ENCODE results near the gene TSN. TPM values are rescaled to one million over a fixed set of nuclear protein-coding genes. Genes with fewer than 3 reads are reported as not detected.
A peak's percentile ranks its signal among the peaks of the same experiment; 100 is the strongest.
"Not testable (repeated sequence)": the region's sequence is repeated elsewhere in the genome, so short reads cannot be mapped to it uniquely, and the experiment has no call there.

TSN gene
- total and polyA plus RNA-seq, 3 donors from 2014 or later = 63.5 to 111 (median 104) TPM

- intact Hi-C loops (cut with DNase I; ENCODE audit: low total_unique reads) = no loop called here
- Histone ChIP-seq H3K4me3 (no peak overlapping the region), H3K27ac (no peak overlapping the region), H3K4me1 (peaks cover 10% of the 10 kb centered on the region), H3K9me3 (no peaks in the 10 kb centered on the region), H3K27me3 (no peaks in the 10 kb centered on the region), H3K36me3 (ENCODE audit: low read depth, missing control alignments) (no peaks in the 10 kb centered on the region)
- TF ChIP-seq POLR2A (IDR thresholded peaks at IDR 0.05) (no peak), CTCF (IDR thresholded peaks at IDR 0.05) (no peak)
- no peak for DNase-seq
- 91% methylated on average over 6 of the region's 6 CpGs for WGBS, 2 donors
Measured at GRCh38 chr2:121731366-121731765, 24.1 kb upstream of the TSN start.

GRCh38 chr2:121734544-121734943, 20.9 kb upstream of the TSN start:
- DNase-seq; H3K9me3 ChIP-seq; H3K27me3 ChIP-seq; H3K36me3 ChIP-seq (ENCODE audit: low read depth, missing control alignments); H3K4me3 ChIP-seq; intact Hi-C loops (cut with DNase I; ENCODE audit: low total_unique reads); H3K27ac ChIP-seq: not testable (repeated sequence)
- WGBS, 2 donors = 82 to 89% methylated on average over 11 of the region's 11 CpGs
- peaks cover 10% of the 10 kb centered on the region for H3K4me1 ChIP-seq

- WGBS, 2 donors = 17 to 21% methylated on average over 10 of the region's 10 CpGs
- TF ChIP-seq CTCF (IDR thresholded peaks at IDR 0.05) = no peak
- no peak for TF ChIP-seq POLR2A (IDR thresholded peaks at IDR 0.05)
- H3K9me3 ChIP-seq = no peaks in the 10 kb centered on the region
- no peaks in the 10 kb centered on the region for H3K27me3 ChIP-seq
- H3K4me1 ChIP-seq = peaks cover 10% of the 10 kb centered on the region
- intact Hi-C loops (cut with DNase I; ENCODE audit: low total_unique reads) = no loop called here
- no peaks in the 10 kb centered on the region for H3K36me3 ChIP-seq (ENCODE audit: low read depth, missing control alignments)
- peak overlapping the region; percentile 80 to 89 for H3K4me3 ChIP-seq
- DNase-seq = no peak
- peak overlapping the region in 1 of 2 donors; percentile 82 for H3K27ac ChIP-seq
Measured at GRCh38 chr2:121735518-121736074, 19.9 kb upstream of the TSN start.

- TF ChIP-seq CTCF (IDR thresholded peaks at IDR 0.05) = no peak
- no peak for TF ChIP-seq POLR2A (IDR thresholded peaks at IDR 0.05)
- H3K27ac ChIP-seq = peak overlapping the region; percentile 42 to 82
- H3K4me3 ChIP-seq = peak overlapping the region; percentile 80 to 89
- WGBS, 2 donors = 0 to 2% methylated on average over 8 of the region's 8 CpGs
- DNase-seq = no peak
- intact Hi-C loops (cut with DNase I; ENCODE audit: low total_unique reads) = no loop called here
- no peaks in the 10 kb centered on the region for H3K9me3 ChIP-seq
- no peaks in the 10 kb centered on the region for H3K36me3 ChIP-seq (ENCODE audit: low read depth, missing control alignments)
- no peaks in the 10 kb centered on the region for H3K27me3 ChIP-seq
- peaks cover 10% of the 10 kb centered on the region for H3K4me1 ChIP-seq
Measured at GRCh38 chr2:121736140-121736461, 19.4 kb upstream of the TSN start.

GRCh38 chr2:121736462-121737336, 18.8 kb upstream of the TSN start, which contains the start of gene NIFK:
TSS of gene NIFK (minus strand) at chr2:121736875. CDS start at chr2:121736850, 25 bp downstream.
- H3K4me3 ChIP-seq = peak within 1 kb of the TSS; percentile 80 to 89
- H3K9me3 ChIP-seq = no peaks in the 10 kb centered on the region
- 1 to 2% methylated on average over 27 to 91 of the region's 93 CpGs for WGBS, 2 donors
- no peaks in the 10 kb centered on the region for H3K36me3 ChIP-seq (ENCODE audit: low read depth, missing control alignments)
- DNase-seq = peak; percentile 99
- peaks cover 10% of the 10 kb centered on the region for H3K4me1 ChIP-seq
- peak within 1 kb of the TSS; percentile 42 to 82 for H3K27ac ChIP-seq
- intact Hi-C loops (cut with DNase I; ENCODE audit: low total_unique reads) = no loop called here
- TF ChIP-seq CTCF (IDR thresholded peaks at IDR 0.05) (no peak), POLR2A (IDR thresholded peaks at IDR 0.05) (no peak)
- no peaks in the 10 kb centered on the region for H3K27me3 ChIP-seq
